ENCODE measurements around the gene BTF3. TPM values are rescaled to one million over a fixed set of nuclear protein-coding genes. Genes with fewer than 3 reads are reported as not detected.

Gene BTF3
- total and polyA plus RNA-seq, 12 donors: 283 to 714 (median 399) TPM

- 87 to 91% methylated on average over 2 of the region's 2 CpGs for WGBS, 2 donors
- peaks cover 0 to 27% (median 15%) of the 10 kb centered on the region in 7 donors for H3K27me3 ChIP-seq
These were observed 8.2 kb upstream of the BTF3 start for GRCh38 chr5:73490088-73490487.

DNA sequence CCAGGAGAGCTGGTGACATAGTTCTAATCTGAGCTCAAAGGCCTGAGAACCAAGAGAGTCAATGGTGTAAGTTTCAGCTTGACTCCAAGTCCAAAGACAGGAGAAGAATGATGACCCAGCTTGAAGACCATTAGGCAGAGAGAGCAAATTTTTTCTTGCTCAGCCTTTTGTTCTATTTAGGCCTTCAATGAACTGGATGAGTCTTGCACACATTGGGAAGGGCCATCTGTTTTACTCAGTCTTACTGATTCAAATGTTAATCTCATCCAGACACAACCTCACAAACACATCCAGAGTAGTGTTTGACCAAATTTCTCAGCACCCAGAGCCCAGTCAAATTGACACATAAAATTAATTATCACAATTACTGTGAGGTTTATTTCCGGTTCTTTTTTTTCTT lies 7.1 kb upstream of the BTF3 start:
- ATAC-seq: no peak
- no peak overlapping the region for H3K4me3 ChIP-seq
- no peak for DNase-seq
- H3K27me3 ChIP-seq: peaks cover 0 to 20% (median 15%) of the 10 kb centered on the region in 7 donors
- no peak for TF ChIP-seq CTCF (IDR thresholded peaks at IDR 0.05)
- H3K4me1 ChIP-seq: no peaks in the 10 kb centered on the region
- intact Hi-C loops (cut with DNase I): no loop called here
- no peaks in the 10 kb centered on the region for H3K9me3 ChIP-seq
- WGBS, 2 donors: 95% methylated on average over 1 of the region's 1 CpG
- H3K27ac ChIP-seq: no peak overlapping the region
- no peaks in the 10 kb centered on the region for H3K36me3 ChIP-seq

More at GRCh38 chr5:73490088-73490487, 8.2 kb upstream of the BTF3 start:
- ATAC-seq (no peak), DNase-seq (no peak)
- no peaks in the 10 kb centered on the region for H3K9me3 ChIP-seq
- no peak overlapping the region for H3K27ac ChIP-seq
- intact Hi-C loops (cut with DNase I): no loop called here
- H3K4me3 ChIP-seq: no peak overlapping the region
- TF ChIP-seq CTCF (IDR thresholded peaks at IDR 0.05): no peak
- H3K36me3 ChIP-seq: no peaks in the 10 kb centered on the region
- no peaks in the 10 kb centered on the region for H3K4me1 ChIP-seq

DNA sequence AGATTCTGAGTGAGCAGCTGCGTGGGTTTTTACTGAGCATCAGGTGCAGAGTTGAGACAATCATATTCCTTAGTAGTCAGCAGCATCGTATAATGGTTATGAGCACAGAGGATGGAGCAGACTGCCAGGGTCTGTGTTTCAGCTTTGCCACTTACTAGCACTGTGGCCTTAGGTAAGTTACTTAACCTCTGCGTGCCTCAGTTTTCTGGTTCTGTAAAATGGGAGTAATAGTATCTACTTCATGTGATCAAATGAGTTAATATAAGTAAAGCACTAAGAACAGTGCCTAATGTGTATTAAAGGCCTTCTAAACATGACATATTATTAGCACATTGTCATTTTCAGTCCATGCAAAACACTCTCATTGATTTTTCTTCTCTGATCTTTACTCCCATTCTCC lies 4.8 kb upstream of the BTF3 start:
- intact Hi-C loops (cut with DNase I): no loop called here
- ATAC-seq (no peak), DNase-seq (no peak)
- Histone ChIP-seq H3K27ac (no peak overlapping the region), H3K36me3 (no peaks in the 10 kb centered on the region), H3K4me3 (no peak overlapping the region), H3K27me3 (peaks cover 0 to 7% (median 4%) of the 10 kb centered on the region in 7 donors), H3K9me3 (no peaks in the 10 kb centered on the region), H3K4me1 (peaks cover 0 to 16% (median 8%) of the 10 kb centered on the region in 9 donors)
- no peak for TF ChIP-seq CTCF (IDR thresholded peaks at IDR 0.05)
- WGBS, 2 donors: 87 to 88% methylated on average over 3 of the region's 3 CpGs

- Histone ChIP-seq H3K27ac (no peak overlapping the region), H3K36me3 (peaks cover 0 to 2% (median 0%) of the 10 kb centered on the region in 9 donors), H3K9me3 (no peaks in the 10 kb centered on the region), H3K27me3 (peaks cover 0 to 6% (median 0%) of the 10 kb centered on the region in 7 donors), H3K4me1 (peaks cover 2 to 24% (median 17%) of the 10 kb centered on the region in 9 donors), H3K4me3 (no peak overlapping the region)
- ATAC-seq (no peak), DNase-seq (no peak)
- no peak for TF ChIP-seq CTCF (IDR thresholded peaks at IDR 0.05)
- intact Hi-C loops (cut with DNase I): loop anchor here in 1 of 10 donors (2.0 kb wide), 1 partner anchor 46 kb away; the partner anchor contains the start of gene FOXD1
These were observed 3.5 kb upstream of the BTF3 start for GRCh38 chr5:73494721-73495120.
